ENCODE measurements around the gene GMEB2. TPM values are rescaled to one million over a fixed set of nuclear protein-coding genes. Genes with fewer than 3 reads are reported as not detected.

The GMEB2 gene
- total and polyA plus RNA-seq, 2 donors: 9.3 to 16.3 TPM

DNA sequence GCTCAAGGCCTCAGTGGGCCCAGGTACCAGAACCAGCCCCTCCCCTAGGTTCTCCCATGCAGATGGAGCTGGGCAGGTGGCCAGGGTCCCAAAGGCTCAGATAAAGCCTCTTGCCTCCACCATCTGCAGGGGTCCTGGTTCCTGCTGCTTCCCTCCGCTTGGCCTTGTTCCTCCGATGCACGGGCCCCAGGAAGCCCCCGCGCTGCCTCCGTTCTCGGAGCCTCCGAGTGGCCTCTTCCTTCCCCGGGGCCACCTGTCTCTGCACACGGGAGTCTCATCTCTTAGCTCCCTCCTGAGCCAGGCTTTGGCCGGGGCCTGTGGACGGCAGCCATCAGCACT lies 87.8 kb downstream of the GMEB2 start:
- Histone ChIP-seq H3K27ac (ENCODE audit: low read depth in 1 of 2, low read length in 1 of 2) (no peak overlapping the region), H3K27me3 (ENCODE audit: control insufficient read depth in 2 of 2, insufficient read depth in 1 of 2, low read length in 1 of 2) (peaks cover 0 to 22% of the 10 kb centered on the region in 2 donors), H3K36me3 (ENCODE audit: control insufficient read depth in 2 of 2, insufficient read depth in 2 of 2, low read length in 1 of 2) (no peaks in the 10 kb centered on the region), H3K9me3 (ENCODE audit: control insufficient read depth in 2 of 2, insufficient read depth in 1 of 2, low read length in 1 of 2) (no peaks in the 10 kb centered on the region), H3K4me3 (ENCODE audit: low read length in 2 of 2) (no peak overlapping the region), H3K4me1 (ENCODE audit: control insufficient read depth in 2 of 2, insufficient read depth in 2 of 2, low read length in 2 of 2) (peaks cover 2 to 25% of the 10 kb centered on the region in 2 donors)
- WGBS: 72% methylated on average over 12 of the region's 12 CpGs
- DNase-seq (ENCODE audit: low read depth in 6 of 9, low spot score in 9 of 9): no peak

- H3K4me1 ChIP-seq (ENCODE audit: control insufficient read depth in 2 of 2, insufficient read depth in 2 of 2, low read length in 2 of 2): peaks cover 2 to 25% of the 10 kb centered on the region in 2 donors
- H3K9me3 ChIP-seq (ENCODE audit: control insufficient read depth in 2 of 2, insufficient read depth in 1 of 2, low read length in 1 of 2): no peaks in the 10 kb centered on the region
- peak overlapping the region; percentile 82 to 84 for H3K27ac ChIP-seq (ENCODE audit: low read depth in 1 of 2, low read length in 1 of 2)
- peak in 1 of 9 donors; percentile 28 for DNase-seq (ENCODE audit: low read depth in 6 of 9, low spot score in 9 of 9)
- H3K36me3 ChIP-seq (ENCODE audit: control insufficient read depth in 2 of 2, insufficient read depth in 2 of 2, low read length in 1 of 2): no peaks in the 10 kb centered on the region
- peak overlapping the region; percentile 63 to 67 for H3K4me3 ChIP-seq (ENCODE audit: low read length in 2 of 2)
- WGBS: 57% methylated on average over 27 of the region's 27 CpGs
- peaks cover 0 to 22% of the 10 kb centered on the region in 2 donors for H3K27me3 ChIP-seq (ENCODE audit: control insufficient read depth in 2 of 2, insufficient read depth in 1 of 2, low read length in 1 of 2)
Measured at GRCh38 chr20:63538204-63539091, 88.5 kb downstream of the GMEB2 start.

Other genes starting within 250 kb of the GMEB2 start
- 0.38 TPM for gene KCNQ2, start 154.4 kb downstream of the GMEB2 start, total RNA-seq
- 0.48 TPM for gene KCNQ2, start 154.4 kb downstream of the GMEB2 start, polyA plus RNA-seq
- 0.19 TPM for gene EEF1A2, start 128.0 kb downstream of the GMEB2 start, total RNA-seq
- 2.2 TPM for gene EEF1A2, start 128.0 kb downstream of the GMEB2 start, polyA plus RNA-seq
- 18.0 TPM for gene PPDPF, start 106.3 kb downstream of the GMEB2 start, total RNA-seq
- gene PPDPF, start 106.3 kb downstream of the GMEB2 start, polyA plus RNA-seq: 229 TPM
- gene PTK6, start 89.7 kb downstream of the GMEB2 start, total RNA-seq: 0.19 TPM
- 2.7 TPM for gene PTK6, start 89.7 kb downstream of the GMEB2 start, polyA plus RNA-seq
- 0.05 TPM for gene SRMS, start 79.4 kb downstream of the GMEB2 start, total RNA-seq
- gene SRMS, start 79.4 kb downstream of the GMEB2 start, polyA plus RNA-seq: 0.05 TPM
- gene FNDC11, start 72.9 kb downstream of the GMEB2 start, total RNA-seq: 1.1 TPM
- gene FNDC11, start 72.9 kb downstream of the GMEB2 start, polyA plus RNA-seq: 1.2 TPM
- 14.8 TPM for gene HELZ2, start 52.9 kb downstream of the GMEB2 start, total RNA-seq
- gene HELZ2, start 52.9 kb downstream of the GMEB2 start, polyA plus RNA-seq: 13.9 TPM
- 71.5 TPM for gene STMN3, start 26.3 kb upstream of the GMEB2 start, total RNA-seq
- 77.9 TPM for gene STMN3, start 26.3 kb upstream of the GMEB2 start, polyA plus RNA-seq
- gene RTEL1, start 31.2 kb upstream of the GMEB2 start, total RNA-seq: 8.1 TPM
- 18.8 TPM for gene RTEL1, start 31.2 kb upstream of the GMEB2 start, polyA plus RNA-seq
- 13.5 TPM for gene TNFRSF6B, start 69.6 kb upstream of the GMEB2 start, total RNA-seq
- gene TNFRSF6B, start 69.6 kb upstream of the GMEB2 start, polyA plus RNA-seq: 34.7 TPM
- 39.2 TPM for gene ARFRP1, start 80.9 kb upstream of the GMEB2 start, total RNA-seq
- gene ARFRP1, start 80.9 kb upstream of the GMEB2 start, polyA plus RNA-seq: 94.0 TPM
- 16.5 TPM for gene ZGPAT, start 80.9 kb upstream of the GMEB2 start, total RNA-seq
- 66.6 TPM for gene ZGPAT, start 80.9 kb upstream of the GMEB2 start, polyA plus RNA-seq
- 80.5 TPM for gene LIME1, start 109.6 kb upstream of the GMEB2 start, total RNA-seq
- 181 TPM for gene LIME1, start 109.6 kb upstream of the GMEB2 start, polyA plus RNA-seq
- gene SLC2A4RG, start 112.7 kb upstream of the GMEB2 start, total RNA-seq: 33.4 TPM
- 66.1 TPM for gene SLC2A4RG, start 112.7 kb upstream of the GMEB2 start, polyA plus RNA-seq
- 5.8 TPM for gene ZBTB46, start 204.2 kb upstream of the GMEB2 start, total RNA-seq
- gene ZBTB46, start 204.2 kb upstream of the GMEB2 start, polyA plus RNA-seq: 3.7 TPM
- not detected for gene ABHD16B, start 234.4 kb upstream of the GMEB2 start, total RNA-seq
- gene ABHD16B, start 234.4 kb upstream of the GMEB2 start, polyA plus RNA-seq: 0.57 TPM
- gene TPD52L2, start 238.2 kb upstream of the GMEB2 start, total RNA-seq: 37.9 TPM
- 73.2 TPM for gene TPD52L2, start 238.2 kb upstream of the GMEB2 start, polyA plus RNA-seq

All from thymus (tissue), 11 donors.